Gastrocnemius medialis (tissue), 4 donors: ENCODE data around the gene MEX3C.

ENCODE experiments used
- POLR2A ChIP-seq, 2 donors: fragments of 450-650 bp; IDR thresholded peaks; one replicate each; pipeline ENCODE4 v1.6.1; 2017; ENCODE audit warnings: antibody characterized with exemption in 2 of 2, mild to moderate bottlenecking in 2 of 2, moderate library complexity in 2 of 2
- TF ChIP-seq, protein P1 (sequence below), 5 experiments: fragments of 450-650 bp in 3 of 5; fragments of 200-600 bp in 2 of 5; sonication (generic) in 2 of 5; IDR thresholded peaks in 4 of 5; conservative IDR thresholded peaks in 1 of 5; 1 replicate in 4 of 5; 2 replicates in 1 of 5; pipeline ENCODE4 v1.5.1; 2016 to 2019; ENCODE audit warnings: antibody characterized with exemption in 5 of 5, mild to moderate bottlenecking in 3 of 5, moderate library complexity in 3 of 5

DNA sequence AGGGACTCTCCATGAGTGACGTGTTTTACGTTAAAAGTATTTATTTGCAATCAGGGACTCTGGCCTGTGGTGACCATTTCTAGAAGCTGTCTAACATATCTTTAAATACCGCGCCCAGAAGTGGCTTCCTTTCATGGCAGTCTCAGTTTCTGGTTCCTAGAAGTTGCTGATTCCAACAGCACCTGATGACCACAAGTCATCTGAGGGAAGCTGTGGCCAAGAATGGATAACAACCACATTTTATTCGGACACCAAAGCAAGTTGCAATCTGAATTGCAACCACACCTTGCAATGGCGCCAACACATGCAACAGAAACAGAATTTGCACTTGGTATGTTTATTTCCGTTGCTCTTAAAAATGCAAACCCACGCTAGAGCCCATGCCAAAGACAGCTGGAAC lies 33.1 kb downstream of the MEX3C start:
- TF ChIP-seq, protein P1, sequence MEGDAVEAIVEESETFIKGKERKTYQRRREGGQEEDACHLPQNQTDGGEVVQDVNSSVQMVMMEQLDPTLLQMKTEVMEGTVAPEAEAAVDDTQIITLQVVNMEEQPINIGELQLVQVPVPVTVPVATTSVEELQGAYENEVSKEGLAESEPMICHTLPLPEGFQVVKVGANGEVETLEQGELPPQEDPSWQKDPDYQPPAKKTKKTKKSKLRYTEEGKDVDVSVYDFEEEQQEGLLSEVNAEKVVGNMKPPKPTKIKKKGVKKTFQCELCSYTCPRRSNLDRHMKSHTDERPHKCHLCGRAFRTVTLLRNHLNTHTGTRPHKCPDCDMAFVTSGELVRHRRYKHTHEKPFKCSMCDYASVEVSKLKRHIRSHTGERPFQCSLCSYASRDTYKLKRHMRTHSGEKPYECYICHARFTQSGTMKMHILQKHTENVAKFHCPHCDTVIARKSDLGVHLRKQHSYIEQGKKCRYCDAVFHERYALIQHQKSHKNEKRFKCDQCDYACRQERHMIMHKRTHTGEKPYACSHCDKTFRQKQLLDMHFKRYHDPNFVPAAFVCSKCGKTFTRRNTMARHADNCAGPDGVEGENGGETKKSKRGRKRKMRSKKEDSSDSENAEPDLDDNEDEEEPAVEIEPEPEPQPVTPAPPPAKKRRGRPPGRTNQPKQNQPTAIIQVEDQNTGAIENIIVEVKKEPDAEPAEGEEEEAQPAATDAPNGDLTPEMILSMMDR (IDR thresholded peaks at IDR 0.05 in 4 of 5, conservative IDR thresholded peaks at IDR 0.05 in 1 of 5): no peak
- TF ChIP-seq POLR2A (IDR thresholded peaks at IDR 0.05): no peak
